Glomerular endothelial cell (primary cell): ENCODE measurements around the gene AK8. TPM values are rescaled to one million over a fixed set of nuclear protein-coding genes. Genes with fewer than 3 reads are reported as not detected.

ENCODE experiments used
- DNase-seq: peaks from one replicate; pipeline ENCODE4 v3.0.0-alpha.2; 2011; ENCODE audit warnings: low read depth, low spot score; ENCODE audit errors: extremely low read depth
- total RNA-seq: library from RNA; depleted of rRNA; stranded (reverse); fragments of >200 nt; gene quantifications from 2 replicates; pipeline ENCODE4 v1.2.3, GENCODE V29; 2015

AK8 gene, protein sequence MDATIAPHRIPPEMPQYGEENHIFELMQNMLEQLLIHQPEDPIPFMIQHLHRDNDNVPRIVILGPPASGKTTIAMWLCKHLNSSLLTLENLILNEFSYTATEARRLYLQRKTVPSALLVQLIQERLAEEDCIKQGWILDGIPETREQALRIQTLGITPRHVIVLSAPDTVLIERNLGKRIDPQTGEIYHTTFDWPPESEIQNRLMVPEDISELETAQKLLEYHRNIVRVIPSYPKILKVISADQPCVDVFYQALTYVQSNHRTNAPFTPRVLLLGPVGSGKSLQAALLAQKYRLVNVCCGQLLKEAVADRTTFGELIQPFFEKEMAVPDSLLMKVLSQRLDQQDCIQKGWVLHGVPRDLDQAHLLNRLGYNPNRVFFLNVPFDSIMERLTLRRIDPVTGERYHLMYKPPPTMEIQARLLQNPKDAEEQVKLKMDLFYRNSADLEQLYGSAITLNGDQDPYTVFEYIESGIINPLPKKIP
- 0.24 and 1.5 TPM in 2 replicates for total RNA-seq

DNA sequence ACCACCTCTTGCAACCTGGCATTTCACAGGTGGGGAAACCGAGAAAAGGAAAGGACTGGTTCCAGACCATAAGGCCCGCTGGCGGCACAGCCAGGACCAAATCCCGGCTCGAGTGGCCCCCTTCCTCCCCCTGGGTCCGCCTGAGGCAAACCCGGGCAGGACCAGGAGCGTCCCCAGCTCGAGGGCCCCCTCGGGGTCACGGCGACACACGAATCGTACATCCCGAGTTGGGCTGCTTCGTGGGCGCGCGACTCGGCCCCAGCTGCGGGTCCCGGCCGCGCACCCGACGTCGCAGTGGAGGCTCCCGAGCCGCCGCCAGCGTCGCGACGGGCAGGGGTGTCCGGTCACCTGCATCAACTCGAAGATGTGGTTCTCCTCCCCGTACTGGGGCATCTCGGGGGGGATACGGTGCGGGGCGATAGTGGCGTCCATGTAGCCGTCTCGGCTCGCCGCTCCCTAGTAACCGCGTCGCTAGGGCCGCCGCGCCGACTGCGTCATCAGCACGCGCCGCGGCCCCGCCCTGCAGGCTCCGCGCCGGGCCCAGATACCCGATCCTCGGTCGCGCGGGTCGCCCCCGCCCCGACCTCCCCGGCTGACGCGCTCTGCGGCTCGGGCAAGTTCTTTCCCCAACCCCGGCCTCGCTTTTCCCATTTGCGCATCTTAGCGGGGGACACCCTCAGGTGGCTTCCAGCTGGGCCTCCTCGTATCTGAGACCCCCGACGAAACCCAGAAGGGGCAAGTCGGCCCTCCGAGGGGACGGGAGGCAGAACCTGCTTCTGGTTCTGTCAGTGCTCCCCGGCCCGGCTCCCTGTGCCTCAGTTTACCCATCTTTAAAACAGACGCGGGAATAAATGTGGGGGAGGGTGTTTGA, at the start of gene AK8:
Gene AK8, minus strand, starts transcription at position 461 of the 871 bp plus-strand sequence. Its CDS starts 29 bp downstream, at position 432.
- DNase-seq: no peak

DNA sequence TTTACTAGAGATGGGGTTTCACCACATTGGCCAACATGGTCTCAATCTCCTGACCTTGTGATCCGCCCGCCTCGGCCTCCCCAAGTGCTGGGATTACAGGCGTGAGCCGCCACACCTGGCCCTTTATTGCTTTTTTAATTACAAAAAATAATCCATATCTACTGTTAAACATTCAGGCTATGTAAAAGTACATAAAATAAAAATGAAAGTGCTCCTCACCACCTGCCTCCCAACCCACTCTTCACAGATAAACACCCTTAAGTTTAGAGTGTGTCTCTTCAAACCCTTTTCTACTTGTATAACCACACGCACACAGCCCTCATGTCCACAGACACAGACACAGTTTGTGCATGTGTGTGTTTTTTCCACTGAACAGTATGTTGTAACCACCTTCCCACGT, 49.6 kb upstream of the AK8 start:
- no peak for DNase-seq

DNA sequence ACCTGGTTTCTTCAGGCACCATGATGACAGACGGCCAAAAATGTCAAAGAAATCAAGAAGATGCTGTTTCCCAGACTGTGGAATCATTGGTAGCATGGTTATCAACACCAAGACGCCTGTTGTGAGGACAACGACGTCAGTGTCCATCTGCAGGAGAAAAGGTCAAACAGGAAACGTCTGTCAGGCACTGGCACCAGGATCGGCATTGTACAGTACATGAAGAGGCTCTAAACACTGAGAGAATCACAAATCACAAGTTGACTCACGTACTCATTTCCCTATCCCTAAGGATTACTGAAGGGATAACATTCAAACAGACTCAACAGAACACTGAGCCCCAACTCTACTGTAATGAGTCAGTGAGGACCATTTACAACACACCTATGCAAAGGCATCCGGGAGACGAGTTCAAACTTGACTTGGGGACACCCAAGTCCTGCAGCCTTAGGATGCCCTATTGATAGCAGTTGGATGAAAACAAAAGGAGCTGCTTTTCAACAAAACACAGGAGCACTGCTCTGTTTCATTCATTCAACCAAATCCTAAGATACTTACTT, 45.3 kb upstream of the AK8 start:
- DNase-seq: no peak

DNA sequence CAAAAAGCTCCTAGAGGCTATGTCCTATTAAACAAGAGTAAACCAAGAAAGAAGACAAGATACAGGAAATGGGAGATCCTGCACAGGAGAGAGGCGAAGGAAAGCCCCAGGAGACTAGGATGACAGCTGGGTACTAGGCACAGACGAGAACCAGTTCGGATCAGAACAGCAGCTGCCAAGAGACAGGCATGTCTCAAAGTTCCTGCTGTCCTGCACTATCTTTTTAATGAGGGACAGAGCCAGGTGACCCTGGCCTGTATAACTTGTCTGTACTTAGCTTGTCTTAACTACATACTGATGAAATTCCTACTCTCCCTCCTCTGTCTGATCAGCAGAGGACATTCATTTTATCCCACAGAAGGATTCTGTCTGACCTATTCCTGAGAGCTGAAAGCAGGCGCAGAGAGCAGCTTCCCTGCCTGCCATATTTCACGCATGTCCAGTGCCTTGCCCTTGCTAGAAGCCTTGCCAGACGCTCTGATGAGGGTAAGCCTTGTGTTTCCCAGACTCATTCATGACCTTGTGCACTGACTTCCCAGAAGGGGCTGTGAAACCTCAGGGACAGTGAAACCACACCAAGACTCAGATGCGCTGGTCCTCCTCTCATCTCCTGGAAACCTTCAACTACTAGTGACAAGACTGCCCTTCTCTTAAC, 41.7 kb upstream of the AK8 start:
- DNase-seq: no peak

DNA sequence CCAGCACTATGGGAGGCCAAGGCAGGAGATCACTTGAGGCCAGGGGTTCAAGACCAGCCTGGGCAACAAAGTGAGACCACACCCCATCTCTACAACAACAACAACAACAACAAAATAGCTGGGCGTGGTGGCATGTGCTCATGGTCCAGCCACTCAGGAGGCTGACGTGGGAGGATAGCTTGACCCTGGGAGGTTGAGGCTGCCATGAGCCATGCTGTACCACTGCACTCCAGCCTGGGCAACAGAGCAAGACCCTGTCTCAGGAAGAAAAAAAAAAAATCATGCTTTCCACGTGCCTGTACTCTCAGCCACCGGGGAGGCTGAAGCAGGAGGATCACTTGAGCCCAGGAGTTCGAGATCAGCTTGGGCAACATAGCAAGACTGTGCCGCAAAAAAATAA, 36.8 kb upstream of the AK8 start:
- no peak for DNase-seq

DNA sequence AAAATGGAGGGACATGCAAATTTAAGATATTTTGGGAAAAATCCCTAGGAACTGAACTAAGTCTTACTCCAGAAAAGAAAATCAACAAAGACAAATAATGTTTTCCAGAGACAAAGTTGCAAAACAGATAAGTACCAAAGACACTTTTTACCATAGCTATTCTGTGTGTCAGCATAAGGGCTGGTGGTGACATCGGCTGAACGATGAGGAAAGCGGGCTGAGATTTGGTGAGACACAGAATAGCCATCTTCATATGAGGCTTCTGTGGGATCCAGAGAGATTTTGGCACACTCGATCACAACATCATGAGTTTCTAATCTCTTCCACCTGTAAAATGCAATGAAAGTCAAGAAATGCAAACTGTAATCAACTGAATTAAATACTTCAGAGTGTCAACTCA, 34.0 kb upstream of the AK8 start:
- DNase-seq: no peak

DNA sequence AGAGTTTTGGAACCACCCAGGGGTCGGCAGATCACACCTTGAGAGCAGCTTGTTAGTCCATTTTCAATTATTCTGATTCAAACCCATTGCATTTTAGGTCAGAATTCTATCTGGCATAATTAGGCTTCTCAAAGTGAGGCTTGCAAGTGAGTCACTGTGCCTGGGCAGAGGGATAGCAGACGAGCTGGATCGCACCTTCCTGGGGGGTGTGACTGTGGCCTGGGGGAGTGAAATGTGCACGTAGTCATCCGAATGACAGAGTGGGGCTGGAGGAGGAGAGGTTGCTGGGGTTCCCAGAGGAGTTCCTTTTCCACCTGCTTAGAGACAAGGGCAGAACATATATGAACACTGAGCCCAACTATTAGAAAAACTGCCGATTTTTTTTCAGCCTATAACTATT, 32.3 kb upstream of the AK8 start:
- DNase-seq: no peak

DNA sequence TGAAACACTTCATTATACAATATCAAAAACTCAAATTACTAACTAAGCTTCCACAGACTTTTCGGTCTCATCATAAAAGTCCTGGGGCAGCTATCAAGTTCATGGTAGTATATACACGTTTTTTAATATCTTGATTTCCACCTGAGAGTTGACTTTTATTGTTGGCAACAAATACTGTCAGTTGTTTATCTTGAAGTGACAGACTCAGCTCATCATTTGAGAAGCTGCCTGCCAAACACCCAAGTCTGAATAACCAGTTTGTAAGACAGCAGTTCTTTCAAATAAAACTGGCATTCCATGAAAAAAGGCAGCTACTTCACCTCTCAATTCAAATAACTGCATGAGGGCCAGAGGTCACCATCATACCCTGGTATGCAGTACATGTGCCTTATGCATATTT, 31.2 kb upstream of the AK8 start:
- no peak for DNase-seq

DNA sequence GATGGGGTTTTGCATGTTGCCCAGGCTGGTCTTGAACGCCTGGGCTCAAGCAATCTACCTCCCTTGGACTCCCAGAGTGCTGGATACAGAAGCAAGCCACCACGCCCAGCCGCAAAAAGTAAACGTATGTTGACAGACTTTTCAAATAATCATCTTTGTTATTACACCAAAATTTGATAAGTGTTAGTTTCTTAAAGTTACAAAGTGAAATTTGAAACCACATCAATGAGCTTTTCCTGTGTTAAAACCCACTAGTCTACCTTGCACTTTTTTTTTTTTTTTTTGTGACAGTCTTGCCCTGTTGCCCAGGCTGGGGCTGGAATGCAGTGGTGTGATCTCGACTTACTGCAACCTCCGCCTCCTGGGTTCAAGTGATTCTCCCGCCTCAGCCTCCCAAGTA, 30.6 kb upstream of the AK8 start:
- DNase-seq: no peak

DNA sequence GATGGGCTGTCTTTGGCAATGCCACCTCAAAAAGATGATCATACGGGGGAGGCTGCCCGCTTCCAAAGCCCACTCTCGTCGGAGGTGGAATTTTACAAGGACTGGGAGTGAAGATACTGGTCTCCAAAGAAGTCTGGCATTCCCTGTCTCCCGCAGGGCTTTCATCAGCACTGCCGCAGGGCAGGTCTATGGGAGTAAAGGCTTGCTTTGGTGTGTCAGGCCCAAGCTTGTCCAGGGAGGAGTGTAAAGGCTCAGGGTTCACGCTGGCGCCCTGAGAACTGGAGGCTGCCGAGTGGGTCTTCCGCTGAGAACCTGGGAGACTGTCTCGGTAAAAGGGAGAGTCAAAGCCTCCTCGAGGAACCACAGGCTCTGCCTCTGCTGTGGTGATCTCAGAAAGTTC, 27.6 kb upstream of the AK8 start:
- no peak for DNase-seq

DNA sequence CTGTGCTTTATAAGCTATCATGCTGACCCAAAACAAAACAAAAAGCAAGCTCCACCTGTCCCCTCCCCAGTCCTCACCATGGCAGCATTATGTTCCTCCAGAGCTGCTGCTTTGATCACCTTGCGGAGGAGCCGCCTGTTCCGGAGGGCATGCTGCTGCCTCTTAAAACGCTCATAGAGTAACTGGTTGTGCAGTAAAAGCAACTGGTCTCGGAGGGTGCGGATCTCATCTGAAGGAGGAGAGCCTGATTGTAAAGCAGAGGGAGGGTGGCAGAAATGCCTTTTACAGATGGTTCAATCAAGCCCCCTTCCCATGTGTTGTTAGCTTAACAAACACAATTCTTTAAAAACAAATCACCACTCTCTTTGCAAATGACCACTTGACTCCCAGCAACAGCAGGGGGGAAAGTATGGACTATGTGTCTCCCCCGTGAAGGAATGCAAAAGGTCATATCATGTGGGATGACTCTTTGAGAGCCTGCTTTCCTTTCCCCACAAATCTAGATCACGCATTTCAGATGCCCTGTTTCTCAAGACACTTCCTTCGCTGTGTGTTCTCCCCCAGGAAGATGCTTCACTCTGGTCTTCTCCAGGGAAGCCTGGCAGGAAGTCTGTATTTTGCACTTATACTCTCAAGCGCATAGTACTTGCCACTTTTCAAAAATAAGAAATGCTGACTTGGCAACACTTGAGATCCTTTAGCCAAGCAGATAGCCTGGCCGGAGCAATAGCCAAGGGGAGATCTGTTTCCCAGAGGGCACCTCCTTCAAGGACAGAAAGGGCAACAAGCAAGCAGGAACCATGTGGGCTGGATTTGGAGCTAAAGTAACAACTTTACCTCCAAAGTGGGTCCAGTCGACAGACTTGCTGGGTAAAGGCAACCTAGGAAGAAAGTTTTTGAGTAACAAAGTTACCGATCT, 25.7 kb upstream of the AK8 start:
- DNase-seq: no peak

DNA sequence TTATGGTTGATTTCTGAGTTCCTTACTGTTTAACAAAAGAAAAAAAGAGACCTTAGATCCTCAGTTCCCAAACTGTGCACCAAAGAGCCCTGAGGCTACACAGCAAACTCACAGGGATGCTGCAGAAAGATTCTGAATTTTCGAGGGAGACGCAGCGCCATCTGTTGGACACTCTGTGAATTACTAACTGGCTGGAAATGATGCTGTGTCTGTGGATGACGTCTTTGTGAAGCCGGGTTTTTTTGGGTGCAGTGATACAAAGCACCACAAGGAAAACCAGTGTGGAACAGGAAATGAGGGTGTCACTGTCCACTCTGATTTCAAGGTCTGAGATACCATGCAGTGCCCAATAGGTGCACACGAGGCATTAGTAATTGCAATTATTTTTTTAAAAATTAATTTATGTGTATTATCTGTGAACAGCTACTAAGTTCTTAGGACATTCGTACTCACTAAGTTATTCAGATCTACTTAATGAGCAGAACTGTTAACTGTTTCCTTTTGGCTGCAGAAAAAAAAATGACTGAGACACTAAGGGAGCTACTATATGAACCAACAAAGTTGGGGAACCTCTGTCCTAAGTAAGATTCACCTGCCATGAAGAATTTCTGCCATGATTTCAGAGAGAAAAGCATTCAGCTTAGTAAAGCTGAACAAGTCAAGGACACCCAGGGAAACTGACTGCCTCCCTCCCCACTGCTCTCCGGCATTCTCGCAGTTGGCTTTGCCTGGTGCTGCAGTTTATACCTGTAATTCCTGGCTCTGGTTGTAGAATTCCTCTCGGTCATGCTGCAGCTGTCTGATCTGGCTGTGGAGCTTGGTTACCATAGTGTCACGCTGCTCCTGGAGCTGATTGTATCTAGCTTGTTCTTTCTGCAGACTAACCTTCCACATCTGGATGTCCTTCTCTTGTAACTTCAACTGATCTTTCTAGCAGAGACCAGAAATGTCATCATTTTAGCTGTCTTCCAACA, 24.1 kb upstream of the AK8 start:
- DNase-seq: peak; percentile 51

DNA sequence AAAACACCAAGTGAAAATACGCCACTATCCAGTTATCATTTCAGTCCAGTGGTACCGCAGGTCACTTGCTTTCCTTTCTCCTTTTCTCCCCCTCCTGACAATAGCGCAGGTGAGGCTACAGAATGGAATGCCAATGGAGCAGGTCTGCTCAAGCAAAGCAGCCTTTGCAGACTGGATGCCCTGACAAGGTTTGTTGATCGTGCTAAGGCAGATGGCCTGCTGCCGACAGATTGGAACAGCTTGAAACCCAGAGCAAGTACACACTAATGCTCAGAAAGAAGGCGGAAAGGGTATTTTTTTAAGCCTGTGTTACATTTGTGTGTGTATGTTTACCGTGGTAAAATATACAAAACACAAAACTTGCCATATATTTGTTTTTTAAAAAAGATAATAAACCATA, 20.0 kb upstream of the AK8 start:
- no peak for DNase-seq

DNA sequence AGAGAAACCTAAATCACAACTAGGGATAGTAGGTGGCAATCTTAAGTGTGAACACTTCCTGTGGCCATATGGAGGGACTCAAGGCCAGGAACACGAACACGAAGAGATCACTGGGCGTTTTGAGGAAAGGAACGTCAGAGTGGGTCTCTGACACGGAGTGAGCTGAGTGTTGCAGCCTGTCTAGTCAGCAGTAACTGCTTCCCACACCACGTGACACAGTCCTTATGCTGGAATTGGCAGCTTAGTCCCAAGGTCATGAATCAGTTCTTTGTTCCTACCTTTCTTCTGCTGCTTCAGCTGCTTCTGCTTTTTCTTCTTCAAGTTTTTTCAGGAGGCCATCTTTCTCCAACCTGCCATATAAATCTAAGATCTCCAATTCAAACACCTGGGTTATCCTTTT, 18.8 kb upstream of the AK8 start:
- no peak for DNase-seq

DNA sequence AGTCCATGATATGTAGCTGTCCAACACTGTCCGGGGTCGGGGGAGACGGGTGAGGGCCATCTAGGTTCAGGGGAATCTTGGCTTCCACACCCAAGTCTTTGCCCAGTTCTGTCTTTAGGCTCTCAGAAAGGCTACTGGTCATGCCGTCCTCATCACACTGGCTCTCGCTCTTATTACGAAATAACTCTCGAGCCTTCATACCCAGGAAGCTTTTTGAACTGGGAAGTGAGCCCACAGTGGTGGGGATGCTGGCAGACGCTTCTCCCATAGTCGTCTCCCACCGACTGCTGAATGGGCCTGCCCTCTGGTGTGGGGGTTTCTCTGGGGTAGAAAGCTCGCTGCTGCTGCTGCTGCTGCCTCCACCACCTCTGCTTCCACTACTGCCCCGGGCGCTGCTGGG, 18.2 kb upstream of the AK8 start:
- no peak for DNase-seq

DNA sequence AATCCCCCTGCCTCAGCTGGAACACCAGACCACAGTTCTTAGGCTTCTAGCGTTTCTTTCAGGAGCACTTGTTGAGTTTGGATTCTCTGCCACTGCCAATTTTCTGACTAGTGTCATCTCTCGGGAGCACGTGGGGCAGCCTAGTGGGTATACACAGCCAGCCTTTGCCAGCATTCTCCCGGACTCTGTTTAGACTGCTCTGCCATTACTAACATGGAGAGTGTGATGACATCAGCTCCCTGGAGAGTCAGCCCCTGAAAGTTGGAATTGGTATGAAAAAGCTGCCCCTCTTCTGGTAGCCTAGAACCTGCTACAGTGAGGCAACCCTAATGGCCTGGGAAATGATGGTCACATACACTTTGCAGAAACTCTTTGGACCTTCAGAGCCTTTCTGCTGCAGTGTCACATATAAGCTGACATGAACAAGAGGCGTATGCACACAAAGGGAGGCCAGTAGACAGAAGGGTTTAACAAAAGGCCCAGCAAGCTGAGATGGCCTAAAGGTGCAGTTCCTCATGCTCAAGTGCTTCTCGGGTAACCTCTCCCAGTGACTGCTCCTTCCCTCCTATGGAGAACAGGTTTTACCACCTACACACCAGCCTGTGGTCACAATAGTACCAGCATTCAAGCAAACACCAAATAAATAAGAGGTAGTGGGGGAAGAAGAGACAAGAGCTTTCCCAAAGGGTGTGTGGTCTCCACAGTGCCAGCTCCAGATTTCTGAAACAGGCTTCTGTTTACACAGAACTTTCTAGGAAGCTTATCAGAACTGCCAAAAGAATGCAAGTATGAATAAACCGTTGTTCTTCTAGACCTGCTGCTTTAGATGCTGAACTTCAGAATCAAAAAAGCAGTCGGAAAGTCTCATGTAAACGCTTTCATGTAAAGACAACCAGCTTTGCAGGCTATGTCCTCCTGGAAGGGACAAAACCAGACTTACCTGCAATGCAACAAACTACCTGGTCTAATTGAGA, 17.1 kb upstream of the AK8 start:
- no peak for DNase-seq

DNA sequence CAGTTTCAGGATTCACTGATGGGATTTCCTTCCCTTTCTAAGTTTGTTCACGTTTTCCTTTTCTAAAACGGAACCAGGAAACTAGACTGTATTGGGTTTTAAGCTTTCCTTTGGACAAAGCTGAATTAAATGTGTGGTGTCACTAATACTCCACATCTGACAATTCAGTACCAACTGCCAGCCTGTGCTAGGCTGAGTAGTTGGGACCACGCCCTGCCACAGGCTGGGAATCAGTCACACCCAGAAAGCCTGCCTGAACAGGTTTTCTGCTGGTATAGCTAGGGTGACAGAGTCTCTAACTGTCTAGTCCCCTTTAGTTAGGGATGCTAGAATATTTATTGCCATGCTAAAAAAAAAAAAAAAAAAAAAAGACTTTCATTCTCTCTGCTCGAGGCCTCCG, 16.3 kb upstream of the AK8 start:
- no peak for DNase-seq

DNA sequence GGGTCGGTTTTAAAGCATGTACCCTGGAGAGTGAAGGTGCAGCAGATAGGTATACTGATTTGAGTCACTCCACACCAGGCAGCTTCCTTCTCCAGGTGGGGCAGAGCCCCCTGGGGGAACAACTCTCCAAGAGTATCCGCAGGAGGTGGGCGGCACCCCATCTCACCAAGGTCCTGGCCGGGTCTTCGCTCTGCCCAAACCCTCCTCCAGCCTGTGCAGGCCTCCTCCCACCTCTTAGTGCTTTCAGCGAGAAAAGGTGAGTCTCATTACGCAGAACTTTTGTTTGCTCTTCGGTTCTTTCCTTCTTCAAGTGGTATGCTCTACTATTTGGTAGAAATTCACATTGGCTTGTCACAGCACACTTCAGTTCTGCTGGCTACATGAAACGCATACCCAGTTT, 14.3 kb upstream of the AK8 start:
- DNase-seq: no peak
